GM19025 (cell line): ENCODE data around the gene MPHOSPH9.

Source experiments
- ATAC-seq: cut with Tn5 transposase; IDR thresholded peaks from one replicate; pipeline ENCODE4 v1.9.1; 2021; ENCODE audit warnings: mild to moderate bottlenecking, low read depth, moderate library complexity; ENCODE audit not compliant: unreplicated experiment

Gene MPHOSPH9

GRCh38 chr12:123232807-123233504, at the start of gene MPHOSPH9, which contains the start of gene MTRFR:
Gene MPHOSPH9, minus strand, starts transcription at chr12:123233141. Its CDS starts 2,777 bp downstream, at chr12:123230364.
Gene MTRFR, plus strand, starts transcription at chr12:123233436. Its CDS starts 20,239 bp downstream, at chr12:123253675.
- peak; percentile 85 for ATAC-seq

GRCh38 chr12:123282111-123282510, 49.2 kb upstream of the MPHOSPH9 start:
- no peak for ATAC-seq

GRCh38 chr12:123280971-123281370, 48.0 kb upstream of the MPHOSPH9 start:
- no peak for ATAC-seq

GRCh38 chr12:123278101-123278627, 45.2 kb upstream of the MPHOSPH9 start:
- peak; percentile 83 for ATAC-seq

GRCh38 chr12:123273166-123273565, 40.2 kb upstream of the MPHOSPH9 start:
- no peak for ATAC-seq

GRCh38 chr12:123271001-123271668, 38.2 kb upstream of the MPHOSPH9 start:
- ATAC-seq = peak; percentile 69

- peak; percentile 11 for ATAC-seq
Observed at GRCh38 chr12:123270214-123271000, 37.5 kb upstream of the MPHOSPH9 start.

- ATAC-seq = no peak
Observed at GRCh38 chr12:123269896-123270213, 36.9 kb upstream of the MPHOSPH9 start.

GRCh38 chr12:123269395-123269892, 36.5 kb upstream of the MPHOSPH9 start:
- ATAC-seq = no peak

GRCh38 chr12:123268850-123269249, 35.9 kb upstream of the MPHOSPH9 start:
- no peak for ATAC-seq

GRCh38 chr12:123267991-123268843, 35.3 kb upstream of the MPHOSPH9 start:
- ATAC-seq = no peak

GRCh38 chr12:123267335-123267920, 34.5 kb upstream of the MPHOSPH9 start:
- ATAC-seq = no peak

- no peak for ATAC-seq
Observed at GRCh38 chr12:123266679-123267277, 33.8 kb upstream of the MPHOSPH9 start.

GRCh38 chr12:123265851-123266678, 33.1 kb upstream of the MPHOSPH9 start:
- ATAC-seq = no peak

- ATAC-seq = no peak
Observed at GRCh38 chr12:123264642-123265041, 31.7 kb upstream of the MPHOSPH9 start.

- no peak for ATAC-seq
Observed at GRCh38 chr12:123263196-123263817, 30.4 kb upstream of the MPHOSPH9 start.

- ATAC-seq = no peak
Observed at GRCh38 chr12:123261196-123261595, 28.3 kb upstream of the MPHOSPH9 start.

- ATAC-seq = no peak
Observed at GRCh38 chr12:123260081-123260480, 27.1 kb upstream of the MPHOSPH9 start.
